ENCODE measurements around the gene KDM2B. TPM values are rescaled to one million over a fixed set of nuclear protein-coding genes. Genes with fewer than 3 reads are reported as not detected.

KDM2B gene
- total and polyA plus RNA-seq, 2 donors (not counting 3 experiments of a cell fraction or from before 2014, with no cell fraction given), result 26.8 to 37.3 TPM

GRCh38 chr12:121455766-121456420, 124.9 kb downstream of the KDM2B start:
- TF ChIP-seq POLR2AphosphoS5 (IDR thresholded peaks at IDR 0.05; ENCODE audit: insufficient read depth, low read depth, low read length) (no peak), MYC (IDR thresholded peaks at IDR 0.05; ENCODE audit: low read depth, low read length) (no peak), POLR2A (IDR thresholded peaks at IDR 0.05; ENCODE audit: low read depth, low read length) (no peak), CTCF (IDR thresholded peaks at IDR 0.05; ENCODE audit: extremely low read depth in 1 of 2, insufficient read depth in 1 of 2, low read depth in 1 of 2, low read length in 2 of 2) (no peak), EZH2 (IDR thresholded peaks at IDR 0.05; ENCODE audit: borderline replicate concordance, low read depth, low read length, severe bottlenecking) (no peak), FOS (IDR thresholded peaks at IDR 0.05; ENCODE audit: borderline replicate concordance, insufficient read depth, low read length) (no peak), JUN (IDR thresholded peaks at IDR 0.05; ENCODE audit: borderline replicate concordance, insufficient read depth, insufficient read length, low read depth) (no peak), GATA2 (IDR thresholded peaks at IDR 0.05; ENCODE audit: insufficient read depth, insufficient read length, low read depth, low read length) (no peak)
- TF ChIP-seq, protein P1, sequence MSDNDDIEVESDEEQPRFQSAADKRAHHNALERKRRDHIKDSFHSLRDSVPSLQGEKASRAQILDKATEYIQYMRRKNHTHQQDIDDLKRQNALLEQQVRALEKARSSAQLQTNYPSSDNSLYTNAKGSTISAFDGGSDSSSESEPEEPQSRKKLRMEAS (IDR thresholded peaks at IDR 0.05; ENCODE audit: insufficient read depth, insufficient read length), result no peak
- BruUV-seq (replicated peaks), result no TSS peak
- H3K4me1 ChIP-seq (ENCODE audit: control insufficient read depth, extremely low read depth, insufficient read depth, low read length), result peaks cover 7% of the 10 kb centered on the region
- H4K20me1 ChIP-seq (replicated peaks; ENCODE audit: control insufficient read depth, extremely low read depth, insufficient read depth, low read length), result no peaks in the 10 kb centered on the region
- no peaks in the 10 kb centered on the region for H3K9me3 ChIP-seq (replicated peaks; ENCODE audit: control insufficient read depth, insufficient read depth, low read length)
- FAIRE-seq (no peak), DNase-seq (ENCODE audit: low read depth, low spot score) (no peak)
- H3K36me3 ChIP-seq (ENCODE audit: control insufficient read depth in 2 of 2, extremely low read depth in 1 of 2, insufficient read depth in 2 of 2, low read length in 2 of 2), result no peaks in the 10 kb centered on the region
- H3K4me3 ChIP-seq (replicated peaks in 1 of 3; ENCODE audit: insufficient read depth in 1 of 3, low read depth in 1 of 3, low read length in 3 of 3), result no peak overlapping the region
- no peak overlapping the region for H3K9ac ChIP-seq (replicated peaks; ENCODE audit: extremely low read depth, insufficient read depth, low read length)
- intact Hi-C loops (cut with micrococcal nuclease), result no loop called here
- no peak overlapping the region for H2AFZ ChIP-seq (ENCODE audit: low read depth, low read length)
- H3K79me2 ChIP-seq (ENCODE audit: control insufficient read depth, insufficient read depth, low read length), result peaks cover 45% of the 10 kb centered on the region
- H3K27ac ChIP-seq (ENCODE audit: insufficient read depth, low read depth, low read length), result no peak overlapping the region
- no peak overlapping the region for H3K4me2 ChIP-seq (ENCODE audit: insufficient read depth, low read length)
- no peaks in the 10 kb centered on the region for H3K27me3 ChIP-seq (ENCODE audit: control insufficient read depth in 2 of 2, insufficient read depth in 2 of 2, low read length in 2 of 2)
- CTCF ChIA-PET, result interaction anchor here (1.3 kb wide), 2 partner anchors 9 to 12 kb away, joined by 3 to 9 read pairs; no protein-coding TSS in a partner anchor
- H3K9me1 ChIP-seq (replicated peaks; ENCODE audit: control insufficient read depth, extremely low read depth, insufficient read depth, low read length), result no peaks in the 10 kb centered on the region
- dilution Hi-C loops (cut with MboI; ENCODE audit: extremely low pct_ligation_motif_present, low sequenced_read_pairs), result no loop called here
- POLR2A ChIA-PET, result no interaction called here
